Activated CD8-positive, alpha-beta T cell treated with anti-CD3 and anti-CD28 coated beads, Interleukin-2, amount 10 ng/mL, durations not matched to agents 7 days and 5 days (primary cell): ENCODE results near the gene PLXNA4. TPM values are rescaled to one million over a fixed set of nuclear protein-coding genes. Genes with fewer than 3 reads are reported as not detected.

Experiments
- ATAC-seq: fragments of 150-1000 bp; cut with Tn5 transposase; one replicate; pipeline ENCODE4 v1.10.0; 2021; ENCODE audit warnings: moderate library complexity
- CTCF ChIA-PET: fragments of 350-600 bp; sonication (Branson Sonifier 250); formaldehyde crosslinking; loops from one replicate; lab custom pipeline; 2021; ENCODE audit warnings: antibody characterized with exemption; lab: Charles Lee
- POLR2A ChIA-PET: fragments of 350-600 bp; sonication (Branson Sonifier 250); formaldehyde crosslinking; loops from one replicate; lab custom pipeline; 2021; ENCODE audit warnings: antibody characterized with exemption; lab: Charles Lee
- DNase-seq: peaks from one replicate; pipeline ENCODE4 v3.0.0-alpha.2; 2020
- H3K27ac Mint-ChIP-seq: one replicate; pipeline ENCODE4 v1.8.0; 2021; ENCODE audit warnings: mild to moderate bottlenecking, mixed read lengths
- H3K27me3 Mint-ChIP-seq: one replicate; pipeline ENCODE4 v1.8.0; 2021; ENCODE audit warnings: low read depth, mixed read lengths
- H3K36me3 Mint-ChIP-seq: one replicate; pipeline ENCODE4 v1.8.0; 2021; ENCODE audit warnings: low read depth, mixed read lengths
- H3K4me1 Mint-ChIP-seq: one replicate; pipeline ENCODE4 v1.8.0; 2021; ENCODE audit warnings: low read depth, mixed read lengths
- H3K4me3 Mint-ChIP-seq: one replicate; pipeline ENCODE4 v1.8.0; 2021; ENCODE audit warnings: mild to moderate bottlenecking, mixed read lengths
- H3K9me3 Mint-ChIP-seq: one replicate; pipeline ENCODE4 v1.8.0; 2022; ENCODE audit warnings: mixed read lengths; ENCODE audit not compliant: insufficient read depth
- total RNA-seq, 2 experiments: library from RNA; stranded (reverse); gene quantifications; one replicate each; pipeline ENCODE4 v1.2.3, GENCODE V29; 2021

PLXNA4 gene
- total RNA-seq, 2 experiments from 2014 or later, result 45.4 to 47.2 TPM

DNA sequence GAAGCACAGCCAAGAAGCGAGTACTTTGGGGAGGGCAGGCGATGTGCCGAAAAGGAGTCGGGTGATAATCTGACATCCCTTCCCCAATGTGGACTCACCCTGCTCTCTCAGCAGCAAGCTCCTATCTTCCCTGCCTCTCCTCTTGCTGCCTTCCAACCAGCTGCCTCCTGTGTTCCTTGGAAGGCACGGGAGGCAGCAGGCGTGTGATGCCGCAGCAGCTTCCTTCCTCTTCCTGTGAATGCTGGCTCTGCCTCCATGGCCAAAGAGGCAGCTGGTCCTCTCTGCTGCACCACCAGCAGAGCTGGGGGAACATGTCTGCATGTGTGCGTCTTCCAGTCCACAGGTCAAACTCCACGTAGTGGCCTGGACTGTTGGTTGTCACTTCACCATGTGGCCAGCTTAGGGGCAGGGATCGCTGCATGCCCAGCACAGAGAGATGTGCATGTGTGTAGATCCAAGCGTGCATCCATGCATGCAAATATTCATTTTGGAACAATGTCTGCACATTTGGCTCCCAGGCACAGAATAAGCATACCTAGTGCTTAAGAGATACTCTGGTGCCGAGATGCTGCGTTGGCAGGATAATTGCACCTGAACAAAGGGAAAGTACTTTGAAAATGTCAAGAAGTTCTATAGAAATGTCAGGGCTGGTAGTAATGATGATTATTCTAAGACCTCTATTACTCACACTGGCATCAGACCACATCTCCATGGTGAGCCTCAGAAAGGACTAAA is 499.8 kb downstream of the PLXNA4 start:
- H3K4me1 Mint-ChIP-seq, result peaks cover 9% of the 10 kb centered on the region
- H3K9me3 Mint-ChIP-seq, result no peaks in the 10 kb centered on the region
- CTCF ChIA-PET, result no interaction called here
- DNase-seq (no peak), ATAC-seq (no peak)
- H3K4me3 Mint-ChIP-seq, result no peak overlapping the region
- peaks cover 27% of the 10 kb centered on the region for H3K27me3 Mint-ChIP-seq
- H3K36me3 Mint-ChIP-seq, result no peaks in the 10 kb centered on the region
- no peak overlapping the region for H3K27ac Mint-ChIP-seq
- POLR2A ChIA-PET, result no interaction called here

DNA sequence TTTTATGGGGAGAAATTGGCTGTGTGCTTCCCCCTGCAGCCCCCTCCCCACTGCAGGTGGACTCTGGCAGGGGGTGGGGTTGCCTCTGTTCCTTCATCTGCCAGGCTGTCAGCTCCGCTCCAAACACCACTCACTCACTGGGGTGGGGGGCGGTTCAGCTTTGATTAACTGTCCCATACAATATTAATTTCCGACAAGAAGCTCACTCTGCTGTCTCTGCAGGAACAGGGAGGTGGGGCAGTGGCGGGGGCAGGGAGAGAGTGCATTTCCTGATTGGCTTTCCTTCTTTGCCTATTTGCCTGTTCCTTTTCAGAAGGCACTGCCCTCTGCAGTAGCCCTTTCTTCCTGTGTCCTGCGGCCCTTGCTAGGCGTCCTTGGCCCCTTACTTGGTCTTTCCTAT is 500.8 kb downstream of the PLXNA4 start:
- POLR2A ChIA-PET, result no interaction called here

DNA sequence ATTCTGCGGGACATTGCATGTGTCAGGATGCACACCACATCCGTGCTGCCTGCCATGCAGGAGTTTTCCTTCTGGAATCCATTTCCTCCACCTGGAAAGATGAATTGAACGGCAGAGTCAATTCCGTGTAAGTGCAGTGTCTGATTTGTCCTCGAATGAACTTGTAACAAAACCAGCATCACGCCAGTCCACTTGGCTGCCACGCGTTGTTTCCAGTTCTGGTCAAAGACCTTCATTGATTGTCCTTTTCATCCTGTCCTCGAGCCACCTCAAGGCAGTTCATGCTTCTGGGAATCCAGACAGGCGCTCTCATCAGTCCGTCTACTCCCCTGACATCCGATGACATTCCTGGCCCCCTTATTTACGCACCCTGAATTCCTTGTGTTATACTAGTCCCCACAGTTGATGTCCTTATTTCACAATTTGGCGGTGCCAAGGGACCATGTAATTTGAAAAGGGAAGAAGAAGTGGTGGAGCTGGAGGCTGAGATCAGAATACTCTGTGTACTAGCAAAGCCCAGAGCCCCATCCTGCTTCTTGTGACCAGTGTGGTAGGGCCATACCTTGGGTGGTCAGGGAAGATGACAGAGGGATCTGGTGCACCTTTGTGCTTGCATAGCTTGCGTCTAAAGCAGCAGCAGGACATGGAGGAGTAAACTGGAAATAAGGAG is 502.2 kb downstream of the PLXNA4 start:
- Mint-ChIP-seq H3K27ac (no peak overlapping the region), H3K27me3 (peaks cover 20% of the 10 kb centered on the region), H3K4me3 (no peak overlapping the region), H3K9me3 (no peaks in the 10 kb centered on the region), H3K4me1 (peaks cover 8% of the 10 kb centered on the region), H3K36me3 (no peaks in the 10 kb centered on the region)
- no peak for DNase-seq
- ATAC-seq, result no peak
- CTCF ChIA-PET, result no interaction called here
- POLR2A ChIA-PET, result no interaction called here

More for the DNA sequence above, 500.8 kb downstream of the PLXNA4 start:
- ATAC-seq (no peak), DNase-seq (no peak)
- Mint-ChIP-seq H3K4me1 (peaks cover 9% of the 10 kb centered on the region), H3K4me3 (no peak overlapping the region), H3K36me3 (no peaks in the 10 kb centered on the region), H3K27ac (no peak overlapping the region), H3K9me3 (no peaks in the 10 kb centered on the region), H3K27me3 (peaks cover 27% of the 10 kb centered on the region)
- CTCF ChIA-PET, result no interaction called here
